GM12878 (cell line): ENCODE results near the gene MSH6. TPM values are rescaled to one million over a fixed set of nuclear protein-coding genes. Genes with fewer than 3 reads are reported as not detected.

Source experiments
- ATAC-seq: fragments of 200-7000 bp; cut with Tn5 transposase; 3 replicates; pipeline ENCODE4 v1.9.1; 2020; ENCODE audit warnings: mild to moderate bottlenecking, moderate library complexity
- BruUV-seq: library from RNA; stranded (reverse); fragments of 400-500 nt; replicated peaks from 2 replicates; lab custom pipeline; 2021; lab: Mats Ljungman, UMichigan
- CTCF ChIA-PET: fragments of 300-600 bp; sonication (Branson Sonifier 250); formaldehyde crosslinking; extraction: SDS; loops from one replicate; lab custom pipeline; 2021; ENCODE audit warnings: inconsistent platforms; lab: Yijun Ruan, JAX
- POLR2A ChIA-PET: fragments of 350-600 bp; formaldehyde crosslinking; extraction: SDS; loops from one replicate; lab custom pipeline; 2021; ENCODE audit warnings: inconsistent platforms; lab: Charles Lee
- RAD21 ChIA-PET: fragments of 300-600 bp; sonication (Branson Sonifier 250); formaldehyde crosslinking; loops from one replicate; lab custom pipeline; 2023; ENCODE audit warnings: antibody characterized with exemption; ENCODE audit not compliant: unreplicated experiment; lab: Charles Lee
- SMC1A ChIA-PET: fragments of 300-600 bp; sonication (Branson Sonifier 250); formaldehyde crosslinking; loops from one replicate; lab custom pipeline; 2023; ENCODE audit not compliant: unreplicated experiment, uncharacterized antibody; lab: Charles Lee
- DNase-seq: peaks from one replicate; pipeline ENCODE4 v3.0.0-alpha.2; 2011; ENCODE audit warnings: low read depth, low spot score
- FAIRE-seq: peaks from 3 replicates; lab custom pipeline; 2011; peaks lifted over from hg19 to GRCh38; lab: Jason Lieb, UNC
- H2AFZ ChIP-seq: 2 replicates; pipeline ENCODE4 v1.6.0; 2011; ENCODE audit warnings: low read depth, low read length, control low read depth; ENCODE audit not compliant: control insufficient read depth
- H3K27ac ChIP-seq: 2 replicates; pipeline ENCODE4 v1.5.1; 2011; ENCODE audit warnings: control low read depth; ENCODE audit not compliant: control insufficient read depth, insufficient read depth
- H3K27me3 ChIP-seq, 2 experiments: replicated peaks in 1 of 2; 2 replicates each; pipeline versions ENCODE4 v1.6.0 to v1.6.1; 2011; ENCODE audit warnings: low read length in 1 of 2; ENCODE audit not compliant: control insufficient read depth in 2 of 2, insufficient read depth in 2 of 2
- H3K36me3 ChIP-seq, 2 experiments: 2 replicates each; pipeline ENCODE4 v1.5.1; 2011; ENCODE audit warnings: low read length in 1 of 2; ENCODE audit not compliant: control insufficient read depth in 2 of 2, insufficient read depth in 2 of 2
- H3K4me1 ChIP-seq: 2 replicates; pipeline ENCODE4 v1.6.1; 2011; ENCODE audit warnings: mild to moderate bottlenecking, low read length, moderate library complexity, mixed read lengths; ENCODE audit not compliant: control insufficient read depth, insufficient read depth
- H3K4me2 ChIP-seq: 2 replicates; pipeline ENCODE4 v1.6.0; 2011; ENCODE audit warnings: control low read depth; ENCODE audit not compliant: control insufficient read depth, insufficient read depth
- H3K4me3 ChIP-seq: fragments of 200-600 bp; sonication (generic); 2 replicates; pipeline ENCODE4 v1.5.1; 2016
- H3K79me2 ChIP-seq: 2 replicates; pipeline ENCODE4 v1.6.0; 2011; ENCODE audit warnings: low read length; ENCODE audit not compliant: control insufficient read depth, insufficient read depth
- H3K9ac ChIP-seq: 2 replicates; pipeline ENCODE4 v1.8.0; 2011; ENCODE audit warnings: low read length, control low read depth, mixed read lengths; ENCODE audit not compliant: control insufficient read depth, insufficient read depth
- H3K9me3 ChIP-seq: replicated peaks from 3 replicates; pipeline ENCODE4 v1.5.1; 2011; ENCODE audit warnings: mild to moderate bottlenecking, low read length; ENCODE audit not compliant: control insufficient read depth, insufficient read depth
- H4K20me1 ChIP-seq: 2 replicates; pipeline ENCODE4 v1.6.0; 2011; ENCODE audit not compliant: control insufficient read depth, insufficient read depth
- BCL3 ChIP-seq: IDR thresholded peaks from 2 replicates; pipeline ENCODE4 v1.6.1; 2011; ENCODE audit warnings: borderline replicate concordance, low read depth, mild to moderate bottlenecking, moderate library complexity, low read length; ENCODE audit not compliant: insufficient read depth, poor library complexity, severe bottlenecking
- BMI1 ChIP-seq: fragments of 450-650 bp; IDR thresholded peaks from 2 replicates; pipeline ENCODE4 v1.6.1; 2016; ENCODE audit warnings: mild to moderate bottlenecking, moderate library complexity, borderline replicate concordance
- E2F4 ChIP-seq: IDR thresholded peaks from 2 replicates; pipeline ENCODE4 v1.6.1; 2012; ENCODE audit warnings: low read depth, low read length, improper control_type of control experiment
- KDM1A ChIP-seq: fragments of 200-600 bp; sonication (generic); IDR thresholded peaks from 2 replicates; pipeline ENCODE4 v1.6.1; 2016; ENCODE audit warnings: borderline replicate concordance
- MXI1 ChIP-seq: fragments of 150-350 bp; IDR thresholded peaks from 2 replicates; pipeline ENCODE4 v1.6.1; 2011; ENCODE audit warnings: low read depth, mild to moderate bottlenecking, inconsistent platforms, low read length, improper control_type of control experiment
- NBN ChIP-seq: fragments of 450-650 bp; IDR thresholded peaks from 2 replicates; pipeline ENCODE4 v1.6.1; 2016
- SPI1 ChIP-seq: IDR thresholded peaks from 2 replicates; pipeline ENCODE4 v1.6.1; 2011; ENCODE audit warnings: low read depth, mild to moderate bottlenecking, low read length, moderate library complexity, borderline replicate concordance; ENCODE audit not compliant: insufficient read depth
- SUPT20H ChIP-seq: IDR thresholded peaks from 2 replicates; pipeline ENCODE4 v1.6.1; 2011; ENCODE audit warnings: low read depth, mild to moderate bottlenecking, low read length, moderate library complexity, borderline replicate concordance; ENCODE audit not compliant: control insufficient read depth
- ZBED1 ChIP-seq: IDR thresholded peaks from 2 replicates; pipeline ENCODE4 v1.6.1; 2016; ENCODE audit warnings: borderline replicate concordance
- WGBS: methylation state at CpG from one replicate; pipeline ENCODE4 v1.1.6; 2016; ENCODE audit warnings: low lambda C conversion rate; ENCODE audit not compliant: insufficient replicate concordance, insufficient coverage; ENCODE audit errors: missing lambda C conversion rate; 5-methylcytosine and 5-hydroxymethylcytosine counted together
- in situ Hi-C: fragments of 300-500 bp; cut with MboI; formaldehyde crosslinking; loops from 9 replicates; pipeline ENCODE4 v1.14.3; 2018; ENCODE audit warnings: mixed read lengths
- intact Hi-C: fragments of 100-400 bp; cut with micrococcal nuclease; formaldehyde crosslinking; loops from one replicate; pipeline ENCODE4 v1.14.2; 2022; ENCODE audit not compliant: unreplicated experiment
- polyA plus RNA-seq, 11 experiments: library from polyadenylated mRNA; depleted of rRNA in 4 of 11; unstranded in 6 of 11; stranded (reverse) in 5 of 11; fragments of >200 nt; fragmentation: Nextera tagmentation in 4 of 11; fragmentation: Illumina TruSeq in 1 of 11; extraction: Ambion mirVana in 4 of 11; extraction: Trizol in 1 of 11; gene quantifications; 1 replicate in 1 of 11; 2 replicates in 10 of 11; pipeline versions ENCODE4 v1.2.1 to v1.2.3, GENCODE V29; 2011 to 2016; ENCODE audit warnings: inconsistent platforms in 2 of 11, missing spikeins in 2 of 11, low read depth in 1 of 11
- total RNA-seq, 4 experiments: library from RNA; depleted of rRNA in 3 of 4; stranded (reverse); fragments of >200 nt in 3 of 4; fragmentation: Illumina TruSeq in 1 of 4; extraction: Trizol in 1 of 4; gene quantifications; 2 replicates each; pipeline versions ENCODE4 v1.2.1 to v1.2.3, GENCODE V29; 2013 to 2021

Gene MSH6
- total and polyA plus RNA-seq, 10 of the 15 experiments (the other 5 are each of a cell fraction or from before 2014, with no cell fraction given), result 12.4 to 108 (median 67.4) TPM

- TF ChIP-seq E2F4 (no peak), SUPT20H (no peak)
Observed at GRCh38 chr2:47803363-47803762, 20.4 kb downstream of the MSH6 start (continued).

- RAD21 ChIA-PET, result no interaction called here
- Histone ChIP-seq H3K9me3 (peaks cover 5% of the 10 kb centered on the region), H3K36me3 (peaks cover 16 to 65% of the 10 kb centered on the region in 2 experiments), H3K27ac (no peak overlapping the region), H3K27me3 (no peaks in the 10 kb centered on the region), H3K4me2 (no peak overlapping the region), H2AFZ (no peak overlapping the region), H3K4me1 (no peaks in the 10 kb centered on the region), H4K20me1 (no peaks in the 10 kb centered on the region), H3K4me3 (no peak overlapping the region), H3K79me2 (no peaks in the 10 kb centered on the region; the same call in 1 of the 2 replicates), H3K9ac (no peak overlapping the region)
- POLR2A ChIA-PET, result interaction anchor here (0.6 kb wide), 1 partner anchor 16 kb away, joined by 5 read pairs; no protein-coding TSS in a partner anchor
- 9% methylated on average over 1 of the region's 1 CpG for WGBS
- in situ Hi-C loops (no loop called here), intact Hi-C loops (no loop called here)
- FAIRE-seq (no peak), DNase-seq (no peak), ATAC-seq (no peak)
- no TSS peak for BruUV-seq
- SMC1A ChIA-PET, result no interaction called here
- CTCF ChIA-PET, result no interaction called here
- TF ChIP-seq KDM1A (no peak), ZBED1 (0 out of 2 replicates have a peak, but pooled peaks have one; percentile 19)
Observed at GRCh38 chr2:47803770-47804169, 20.8 kb downstream of the MSH6 start.

- Histone ChIP-seq H2AFZ (no peak overlapping the region), H3K79me2 (no peaks in the 10 kb centered on the region), H3K27me3 (no peaks in the 10 kb centered on the region), H3K4me3 (no peak overlapping the region), H3K27ac (no peak overlapping the region), H3K4me1 (no peaks in the 10 kb centered on the region), H4K20me1 (no peaks in the 10 kb centered on the region), H3K9me3 (peaks cover 5% of the 10 kb centered on the region), H3K4me2 (no peak overlapping the region), H3K36me3 (peaks cover 8 to 47% of the 10 kb centered on the region in 2 experiments), H3K9ac (no peak overlapping the region)
- SMC1A ChIA-PET, result interaction anchor here (1.4 to 1.7 kb wide), 2 partner anchors 17 to 362 kb away, joined by 4 to 5 read pairs; no protein-coding TSS in a partner anchor
- RAD21 ChIA-PET, result no interaction called here
- WGBS, result 80% methylated on average over 6 of the region's 6 CpGs
- ATAC-seq (no peak), FAIRE-seq (no peak), DNase-seq (no peak)
- POLR2A ChIA-PET, result no interaction called here
- BruUV-seq, result no TSS peak
- intact Hi-C loops (no loop called here), in situ Hi-C loops (no loop called here)
- CTCF ChIA-PET, result interaction anchor here (1.1 to 1.4 kb wide), 2 partner anchors 11 to 39 kb away, joined by 3 to 5 read pairs; no protein-coding TSS in a partner anchor
- no peak for TF ChIP-seq SPI1
- TF ChIP-seq BMI1, result no peak
- TF ChIP-seq BCL3, result no peak
- TF ChIP-seq NBN, result no peak
- TF ChIP-seq MXI1, result no peak
Observed at GRCh38 chr2:47805850-47806249, 22.9 kb downstream of the MSH6 start.
